GM23338 (cell line): ENCODE measurements around the gene UBE3C. TPM values are rescaled to one million over a fixed set of nuclear protein-coding genes. Genes with fewer than 3 reads are reported as not detected.

Experiments
- ATAC-seq: fragments of 200-7000 bp; cut with Tn5 transposase; 3 replicates; pipeline ENCODE4 v1.9.1; 2020
- DNase-seq: peaks from one replicate; pipeline ENCODE4 v3.0.0-alpha.2; 2015; ENCODE audit warnings: low spot score
- H2AFZ ChIP-seq: fragments of 200-600 bp; sonication (generic); 2 replicates; pipeline ENCODE4 v1.8.0; 2016; ENCODE audit warnings: antibody characterized with exemption, mild to moderate bottlenecking, moderate library complexity
- H3F3A ChIP-seq: fragments of 200-600 bp; sonication (generic); replicated peaks from 2 replicates; pipeline ENCODE4 v1.8.0; 2017; ENCODE audit warnings: antibody characterized with exemption, mixed run types, low read depth
- H3K27ac ChIP-seq: fragments of 200-600 bp; sonication (generic); 2 replicates; pipeline ENCODE4 v1.6.1; 2016; ENCODE audit warnings: low read depth
- H3K27me3 ChIP-seq: fragments of 200-600 bp; sonication (generic); 2 replicates; pipeline ENCODE4 v1.8.0; 2016; ENCODE audit warnings: mild to moderate bottlenecking, mixed run types, moderate library complexity; ENCODE audit not compliant: insufficient read depth
- H3K36me3 ChIP-seq: fragments of 200-600 bp; sonication (generic); 2 replicates; pipeline ENCODE4 v1.8.0; 2016; ENCODE audit warnings: mild to moderate bottlenecking; ENCODE audit not compliant: insufficient read depth
- H3K4me1 ChIP-seq: fragments of 200-600 bp; sonication (generic); 2 replicates; pipeline ENCODE4 v1.8.0; 2016; ENCODE audit warnings: mild to moderate bottlenecking, moderate library complexity; ENCODE audit not compliant: insufficient read depth
- H3K4me2 ChIP-seq: fragments of 200-600 bp; sonication (generic); 2 replicates; pipeline ENCODE4 v1.7.1; 2017; ENCODE audit warnings: mixed run types
- H3K4me3 ChIP-seq: fragments of 200-600 bp; sonication (generic); 2 replicates; pipeline ENCODE4 v1.6.1; 2016; ENCODE audit warnings: mixed run types
- H3K79me2 ChIP-seq: fragments of 200-600 bp; sonication (generic); replicated peaks from 2 replicates; pipeline ENCODE4 v1.8.0; 2017; ENCODE audit warnings: mild to moderate bottlenecking; ENCODE audit not compliant: insufficient read depth
- H3K9me2 ChIP-seq: fragments of 200-600 bp; sonication (generic); 2 replicates; pipeline ENCODE4 v1.8.0; 2017; ENCODE audit not compliant: insufficient read depth
- H4K20me1 ChIP-seq: fragments of 200-600 bp; sonication (generic); replicated peaks from 2 replicates; pipeline ENCODE4 v1.8.0; 2017; ENCODE audit warnings: mild to moderate bottlenecking; ENCODE audit not compliant: insufficient read depth
- H3K27ac Mint-ChIP-seq: 2 replicates; pipeline ENCODE4 v1.8.0; 2020; ENCODE audit warnings: inconsistent platforms, mild to moderate bottlenecking, moderate library complexity, mixed read lengths
- H3K27me3 Mint-ChIP-seq: 3 replicates; pipeline ENCODE4 v1.8.0; 2022; ENCODE audit warnings: low read depth, mild to moderate bottlenecking, moderate library complexity, mixed read lengths, inconsistent platforms; ENCODE audit not compliant: insufficient read depth, poor library complexity
- H3K36me3 Mint-ChIP-seq: 3 replicates; pipeline ENCODE4 v1.8.0; 2021; ENCODE audit warnings: low read depth, mild to moderate bottlenecking, inconsistent platforms, moderate library complexity, mixed read lengths
- H3K4me1 Mint-ChIP-seq: 3 replicates; pipeline ENCODE4 v1.8.0; 2020; ENCODE audit warnings: mild to moderate bottlenecking, inconsistent platforms, mixed read lengths
- H3K4me3 Mint-ChIP-seq: 3 replicates; pipeline ENCODE4 v1.8.0; 2021; ENCODE audit warnings: moderate library complexity, mild to moderate bottlenecking, inconsistent platforms, mixed read lengths
- H3K9me3 Mint-ChIP-seq: 3 replicates; pipeline ENCODE4 v1.8.0; 2020; ENCODE audit warnings: moderate library complexity, mild to moderate bottlenecking, inconsistent platforms, mixed read lengths
- CREB1 ChIP-seq: fragments of 250-450 bp; sonication (Bioruptor Pico); IDR thresholded peaks from 2 replicates; pipeline ENCODE4 v1.5.0; 2020; ENCODE audit warnings: low read depth, mild to moderate bottlenecking, moderate library complexity
- CTCF ChIP-seq, 2 experiments: fragments of 200-600 bp in 1 of 2; sonication (generic) in 1 of 2; conservative IDR thresholded peaks; 2 replicates each; pipeline versions ENCODE4 v1.5.1 to v1.6.1; 2016 to 2017; ENCODE audit warnings: antibody characterized with exemption in 2 of 2, low read depth in 2 of 2, mild to moderate bottlenecking in 2 of 2, moderate library complexity in 1 of 2
- ETS1 ChIP-seq: IDR thresholded peaks from 2 replicates; pipeline ENCODE4 v1.6.1; 2016; ENCODE audit warnings: antibody characterized with exemption
- EZH2 ChIP-seq: fragments of 200-600 bp; sonication (generic); IDR thresholded peaks from one replicate; pipeline ENCODE4 v1.8.0; 2017; ENCODE audit warnings: antibody characterized with exemption, mild to moderate bottlenecking, low read depth; ENCODE audit not compliant: unreplicated experiment
- EZH2phosphoT487 ChIP-seq: fragments of 200-600 bp; sonication (generic); IDR thresholded peaks from one replicate; pipeline ENCODE4 v1.8.1; 2018; ENCODE audit warnings: antibody characterized with exemption; ENCODE audit not compliant: unreplicated experiment
- JUNB ChIP-seq: IDR thresholded peaks from one replicate; pipeline ENCODE4 v1.6.1; 2016; ENCODE audit warnings: antibody characterized with exemption; ENCODE audit not compliant: unreplicated experiment
- NANOG ChIP-seq: IDR thresholded peaks from 2 replicates; pipeline ENCODE4 v1.6.1; 2016; ENCODE audit warnings: antibody characterized with exemption, borderline replicate concordance
- POLR2AphosphoS5 ChIP-seq: IDR thresholded peaks from 2 replicates; pipeline ENCODE4 v1.6.1; 2016; ENCODE audit warnings: antibody characterized with exemption, low read depth
- REST ChIP-seq: IDR thresholded peaks from one replicate; pipeline ENCODE4 v1.6.1; 2018; ENCODE audit warnings: antibody characterized with exemption; ENCODE audit not compliant: unreplicated experiment
- STAT1 ChIP-seq: IDR thresholded peaks from one replicate; pipeline ENCODE4 v1.6.1; 2016; ENCODE audit warnings: antibody characterized with exemption; ENCODE audit not compliant: unreplicated experiment
- ZNF114 ChIP-seq: fragments of 250-450 bp; sonication (Bioruptor Pico); IDR thresholded peaks from 2 replicates; pipeline ENCODE4 v1.5.0; 2020; ENCODE audit warnings: mild to moderate bottlenecking, moderate library complexity
- ZNF331 ChIP-seq: fragments of 250-450 bp; sonication (Bioruptor Pico); IDR thresholded peaks from 2 replicates; pipeline ENCODE4 v1.5.0; 2020; ENCODE audit warnings: low read depth, mild to moderate bottlenecking, moderate library complexity
- polyA plus RNA-seq: library from polyadenylated mRNA; unstranded; fragments of >200 nt; fragmentation: Nextera tagmentation; extraction: Ambion mirVana; gene quantifications from 2 replicates; pipeline ENCODE4 v1.2.1, GENCODE V29; 2016
- total RNA-seq: library from RNA; depleted of rRNA; stranded (reverse); fragments of >200 nt; shearing (Covaris generic); gene quantifications from 2 replicates; pipeline ENCODE4 v1.2.3, GENCODE V29; 2014

The UBE3C gene
- total and polyA plus RNA-seq, 2 experiments from 2014 or later, result 16.8 to 76.9 TPM

GRCh38 chr7:157222687-157223086 is 84.0 kb downstream of the UBE3C start:
- ATAC-seq (no peak), DNase-seq (no peak)
- TF ChIP-seq NANOG, result no peak
- TF ChIP-seq REST, result no peak
- TF ChIP-seq EZH2, result no peak
- no peak for TF ChIP-seq CREB1
- TF ChIP-seq ZNF331 (CRISPR knock-in tag), result no peak
- TF ChIP-seq STAT1, result no peak
- no peak for TF ChIP-seq JUNB
- TF ChIP-seq ETS1, result no peak
- TF ChIP-seq POLR2AphosphoS5, result no peak
- Mint-ChIP-seq H3K4me3 (no peak overlapping the region), H3K27ac (peak overlapping the region; percentile 12; the same call in 1 of the 2 replicates), H3K4me1 (no peaks in the 10 kb centered on the region), H3K27me3 (peaks cover 8% of the 10 kb centered on the region), H3K36me3 (peaks cover 57% of the 10 kb centered on the region), H3K9me3 (no peaks in the 10 kb centered on the region)
- Histone ChIP-seq H3K27ac (peak overlapping the region; percentile 53), H4K20me1 (no peaks in the 10 kb centered on the region; the same call in 1 of the 2 replicates), H3K36me3 (peaks cover 26% of the 10 kb centered on the region; the same call in 1 of the 2 replicates), H3K27me3 (no peaks in the 10 kb centered on the region), H3K4me2 (no peak overlapping the region), H3K4me1 (no peaks in the 10 kb centered on the region), H3K9me2 (no peaks in the 10 kb centered on the region), H2AFZ (no peak overlapping the region), H3K4me3 (no peak overlapping the region), H3K79me2 (no peaks in the 10 kb centered on the region), H3F3A (0 out of 2 replicates have a peak, but pooled peaks cover 8% of the 10 kb centered on the region)

DNA sequence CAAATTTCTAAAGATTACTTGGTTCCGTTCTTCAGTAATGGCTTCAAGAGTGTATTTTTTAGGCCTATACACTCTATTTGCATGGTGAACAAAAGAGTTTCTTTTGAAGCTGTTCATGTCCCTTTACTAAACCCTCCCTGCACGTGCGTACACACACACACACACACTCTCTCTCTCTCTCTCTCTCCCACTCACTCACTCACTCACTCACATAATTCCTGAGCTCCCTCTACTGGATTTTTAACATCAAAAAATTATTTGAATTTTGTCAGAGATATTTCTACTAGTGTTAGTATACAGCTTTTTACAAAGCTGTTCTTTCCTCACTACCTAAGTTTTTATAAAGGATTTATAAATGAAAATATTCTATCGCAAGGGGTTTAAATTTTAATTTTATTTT is 85.9 kb downstream of the UBE3C start:
- TF ChIP-seq NANOG, result no peak
- TF ChIP-seq REST, result no peak
- 0 out of 4 replicates have a peak, but pooled peaks of 1 of the 2 experiments have one; percentile 5 for TF ChIP-seq CTCF (conservative IDR thresholded peaks at IDR 0.05; ENCODE audit: low read depth in 2 of 2)
- TF ChIP-seq STAT1, result no peak
- TF ChIP-seq ZNF331 (CRISPR knock-in tag), result no peak
- no peak for TF ChIP-seq ZNF114 (CRISPR knock-in tag)
- TF ChIP-seq EZH2phosphoT487, result no peak
- DNase-seq (no peak), ATAC-seq (no peak)
- H2AFZ ChIP-seq, result no peak overlapping the region
- H3K27me3 ChIP-seq, result no peaks in the 10 kb centered on the region
- no peaks in the 10 kb centered on the region for H3K79me2 ChIP-seq
- no peaks in the 10 kb centered on the region; the same call in 1 of the 2 replicates for H4K20me1 ChIP-seq
- H3K4me2 ChIP-seq, result no peak overlapping the region
- H3K4me3 ChIP-seq, result no peak overlapping the region
- Mint-ChIP-seq H3K27ac (no peak overlapping the region), H3K36me3 (peaks cover 49% of the 10 kb centered on the region), H3K4me3 (no peak overlapping the region), H3K9me3 (no peaks in the 10 kb centered on the region), H3K4me1 (no peaks in the 10 kb centered on the region), H3K27me3 (peaks cover 8% of the 10 kb centered on the region)
- no peak overlapping the region for H3K27ac ChIP-seq
- no peaks in the 10 kb centered on the region for H3K4me1 ChIP-seq
- 0 out of 2 replicates have a peak, but pooled peaks cover 17% of the 10 kb centered on the region for H3F3A ChIP-seq
- peaks cover 29% of the 10 kb centered on the region; the same call in 1 of the 2 replicates for H3K36me3 ChIP-seq
- no peaks in the 10 kb centered on the region for H3K9me2 ChIP-seq
